GM12801 (cell line): ENCODE data around the gene C10orf71.

Experiments
- CTCF ChIP-seq: IDR thresholded peaks from one replicate; pipeline ENCODE4 v1.5.1; 2011; ENCODE audit warnings: control low read depth; ENCODE audit not compliant: insufficient read length; ENCODE audit errors: extremely low read depth

Gene C10orf71

GRCh38 chr10:49280001-49280408, 19.0 kb upstream of the C10orf71 start:
- TF ChIP-seq CTCF: no peak

- TF ChIP-seq CTCF: no peak
Observed at GRCh38 chr10:49281461-49281860, 17.5 kb upstream of the C10orf71 start.

DNA sequence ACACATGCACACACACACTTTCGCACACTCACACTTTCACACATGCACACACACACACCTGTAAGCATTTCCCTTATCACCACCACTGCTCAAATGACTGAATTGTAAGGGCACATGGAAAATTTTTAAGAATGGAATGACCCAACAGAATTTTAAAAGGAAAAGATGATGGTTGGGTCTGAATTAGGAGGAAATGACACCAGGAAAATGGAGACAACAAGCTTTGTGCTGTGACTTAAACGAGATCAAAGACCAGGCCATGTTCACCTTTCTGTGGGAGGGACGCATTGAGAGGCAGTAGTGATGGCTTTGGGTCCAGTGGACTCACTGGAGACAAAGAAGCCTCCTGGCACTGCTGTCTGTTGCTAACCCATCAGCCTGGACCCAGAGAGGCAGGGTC, 16.7 kb upstream of the C10orf71 start:
- no peak for TF ChIP-seq CTCF

GRCh38 chr10:49282879-49283341, 16.1 kb upstream of the C10orf71 start:
- TF ChIP-seq CTCF: no peak

DNA sequence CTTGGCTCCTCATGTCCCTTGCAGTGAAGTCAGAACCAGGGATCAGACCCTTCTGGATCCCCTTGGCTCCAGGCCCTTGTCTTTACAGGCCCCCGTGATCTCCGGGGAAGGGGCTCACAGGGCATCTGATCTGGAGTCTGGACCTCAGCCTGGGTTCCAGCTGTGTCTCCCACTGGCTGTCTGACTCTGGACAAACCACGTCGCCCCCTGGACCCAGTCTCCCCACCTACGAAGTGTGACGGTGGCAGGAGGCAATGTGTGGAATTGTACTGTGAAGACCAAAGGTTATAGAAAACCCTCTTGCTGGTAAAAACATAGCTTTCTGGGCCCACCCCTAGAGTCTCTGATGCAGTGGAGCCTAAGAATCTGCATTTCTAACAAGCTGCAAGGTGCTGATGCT, 15.5 kb upstream of the C10orf71 start:
- TF ChIP-seq CTCF: no peak

DNA sequence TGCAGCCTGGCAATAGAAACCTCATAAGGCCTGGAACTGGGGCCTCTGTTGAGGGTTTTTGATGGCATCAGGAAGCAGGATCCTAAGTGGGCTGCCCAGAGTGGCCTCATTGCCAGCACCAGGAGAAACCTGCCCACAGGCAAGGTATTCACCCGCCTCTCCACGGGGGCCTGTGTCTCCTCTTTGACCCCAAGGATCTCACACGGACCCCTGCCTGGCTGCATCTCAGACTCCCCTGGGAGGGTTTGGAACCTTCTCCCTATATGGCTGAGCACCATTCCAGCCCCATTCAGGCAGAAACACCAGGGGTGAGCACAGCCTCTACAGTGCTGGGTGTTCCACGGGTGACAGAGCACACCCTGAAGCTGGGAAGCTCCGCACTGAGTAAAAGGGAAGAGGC, 14.6 kb upstream of the C10orf71 start:
- TF ChIP-seq CTCF: no peak

GRCh38 chr10:49285232-49285631, 13.7 kb upstream of the C10orf71 start:
- no peak for TF ChIP-seq CTCF

DNA sequence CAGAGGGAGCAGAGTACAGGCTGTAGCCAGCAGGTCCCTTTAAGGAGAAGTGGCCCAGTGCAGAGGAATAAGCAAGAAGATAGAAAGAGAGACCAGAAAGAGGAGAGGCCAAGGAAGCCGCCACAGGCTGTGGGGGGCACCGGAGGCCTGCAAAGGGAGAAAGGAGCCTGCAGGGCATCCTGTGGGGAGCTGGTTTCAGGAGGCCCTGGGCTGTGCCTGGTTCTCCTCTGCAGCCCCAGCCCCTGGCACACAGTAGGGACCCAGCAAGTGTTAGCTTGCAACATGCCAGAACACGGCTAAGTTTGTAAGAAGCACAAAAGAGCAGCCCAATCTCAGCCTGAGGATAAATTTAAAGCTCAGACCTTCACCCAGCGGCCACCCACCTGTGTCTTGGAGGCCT, 12.3 kb upstream of the C10orf71 start:
- TF ChIP-seq CTCF: no peak
